Natural killer cell (primary cell): ENCODE results near the gene BIN1. TPM values are rescaled to one million over a fixed set of nuclear protein-coding genes. Genes with fewer than 3 reads are reported as not detected.

ENCODE experiments used
- ATAC-seq, 3 donors: fragments of 150-1000 bp in 2 of 3; fragments of 200-7000 bp in 1 of 3; cut with Tn5 transposase; 1 replicate in 1 of 3; 2 replicates in 2 of 3; pipeline ENCODE4 v1.10.0; 2021; ENCODE audit warnings: mild to moderate bottlenecking in 2 of 3, moderate library complexity in 2 of 3
- DNase-seq, 2 donors: peaks; one replicate each; pipeline versions ENCODE4 v3.0.0 to v3.0.0-alpha.2; 2013 to 2021; ENCODE audit warnings: mixed read lengths in 1 of 2
- H3K27ac ChIP-seq: one replicate; pipeline ENCODE4 v1.5.1; 2013; ENCODE audit warnings: mild to moderate bottlenecking, low read length
- H3K27me3 ChIP-seq: one replicate; pipeline ENCODE4 v1.6.1; 2013; ENCODE audit warnings: low read length; ENCODE audit not compliant: control insufficient read depth, insufficient read depth
- H3K36me3 ChIP-seq: one replicate; pipeline ENCODE4 v1.6.1; 2013; ENCODE audit warnings: low read length; ENCODE audit not compliant: control insufficient read depth, insufficient read depth
- H3K4me1 ChIP-seq: one replicate; pipeline ENCODE4 v1.6.1; 2013; ENCODE audit warnings: low read length; ENCODE audit not compliant: control insufficient read depth, insufficient read depth
- H3K4me3 ChIP-seq: one replicate; pipeline ENCODE4 v1.5.1; 2013; ENCODE audit warnings: low read length
- H3K9me3 ChIP-seq: one replicate; pipeline ENCODE4 v1.6.1; 2013; ENCODE audit warnings: low read length; ENCODE audit not compliant: control insufficient read depth, insufficient read depth
- H3K27ac Mint-ChIP-seq, 2 donors: one replicate each; pipeline ENCODE4 v1.8.0; 2022; ENCODE audit warnings: mild to moderate bottlenecking in 2 of 2, mixed read lengths in 2 of 2, moderate library complexity in 1 of 2
- H3K27me3 Mint-ChIP-seq, 2 donors: one replicate each; pipeline ENCODE4 v1.8.0; 2022; ENCODE audit warnings: low read depth in 2 of 2, mixed read lengths in 2 of 2
- H3K36me3 Mint-ChIP-seq: one replicate; pipeline ENCODE4 v1.8.0; 2022; ENCODE audit warnings: mixed read lengths
- H3K4me1 Mint-ChIP-seq, 2 donors: one replicate each; pipeline ENCODE4 v1.8.0; 2022; ENCODE audit warnings: mixed read lengths in 2 of 2
- H3K4me3 Mint-ChIP-seq: one replicate; pipeline ENCODE4 v1.8.0; 2022; ENCODE audit warnings: mild to moderate bottlenecking, moderate library complexity, mixed read lengths
- H3K9me3 Mint-ChIP-seq, 2 donors: one replicate each; pipeline ENCODE4 v1.8.0; 2022; ENCODE audit warnings: mixed read lengths in 2 of 2
- WGBS: methylation state at CpG from one replicate; pipeline ENCODE4 v1.1.7; 2013; ENCODE audit warnings: missing lambda C conversion rate; ENCODE audit not compliant: insufficient coverage; 5-methylcytosine and 5-hydroxymethylcytosine counted together
- intact Hi-C: fragments of 100-400 bp; cut with micrococcal nuclease; formaldehyde crosslinking; loops from one replicate; pipeline ENCODE4 v1.14.2; 2022
- total RNA-seq, 4 donors: library from RNA; stranded (reverse); fragments of 120-200 nt in 1 of 4; gene quantifications; one replicate each; pipeline versions ENCODE4 v1.2.3 to v1.2.4, GENCODE V29; 2013 to 2022
- TF ChIP-seq, protein P1 (sequence below): fragments of 200-600 bp; IDR thresholded peaks from one replicate; pipeline ENCODE4 v1.8.0; 2022; ENCODE audit warnings: antibody characterized with exemption

The BIN1 gene
- total RNA-seq, 3 donors from 2014 or later (not counting 1 experiment from before 2014, with no cell fraction given): 73.5 to 131 (median 107) TPM

DNA sequence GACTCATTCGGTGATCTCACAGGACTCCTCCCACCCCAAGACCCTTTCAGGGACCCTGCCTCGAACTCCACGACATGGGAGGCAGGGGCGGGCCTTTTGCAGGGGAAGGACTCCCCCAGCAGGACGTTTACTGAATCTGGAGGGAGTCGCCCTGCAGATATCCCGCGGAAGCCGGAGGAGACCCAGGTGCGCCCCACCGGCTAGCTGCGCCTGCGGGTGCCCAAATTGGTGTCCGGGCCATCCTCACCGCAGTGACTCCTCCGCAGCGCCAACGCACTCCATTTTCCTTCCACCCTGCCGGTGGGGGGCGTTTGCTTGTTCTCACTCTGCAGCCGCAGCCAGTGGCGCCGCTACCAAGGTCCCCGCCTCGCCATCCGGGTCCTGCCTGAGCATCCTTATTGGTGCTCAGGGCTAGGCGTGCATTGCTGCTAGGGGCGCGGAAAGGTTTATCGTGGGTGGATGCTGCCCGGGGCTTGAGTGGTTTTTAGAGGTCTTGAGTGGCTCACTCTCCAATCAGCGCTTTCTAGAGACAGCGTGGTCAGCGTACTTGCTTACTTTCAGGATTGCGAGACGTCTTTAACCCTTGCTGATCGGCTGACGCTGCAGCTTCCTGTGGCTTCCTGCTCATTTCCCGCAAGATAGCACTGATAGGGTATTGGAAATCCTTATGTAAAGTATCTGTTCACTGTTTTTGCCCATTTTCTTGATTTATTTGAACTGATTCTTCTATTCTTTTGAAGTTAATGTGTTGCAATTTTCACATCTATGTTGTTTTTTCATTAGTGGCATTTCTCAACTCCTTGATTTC, 81.4 kb downstream of the BIN1 start:
- peak overlapping the region in 1 of 2 donors; percentile 12 for H3K27ac Mint-ChIP-seq
- H3K4me1 ChIP-seq: peaks cover 11% of the 10 kb centered on the region
- DNase-seq: peak; percentile 49 to 82
- peak overlapping the region; percentile 33 for H3K4me3 ChIP-seq
- no peaks in the 10 kb centered on the region for H3K9me3 Mint-ChIP-seq
- peaks cover 12 to 22% of the 10 kb centered on the region in 2 donors for H3K27me3 Mint-ChIP-seq
- intact Hi-C loops: no loop called here
- no peaks in the 10 kb centered on the region for H3K36me3 ChIP-seq
- H3K9me3 ChIP-seq: no peaks in the 10 kb centered on the region
- no peak overlapping the region for H3K27ac ChIP-seq
- 1% methylated on average over 39 of the region's 39 CpGs for WGBS
- H3K36me3 Mint-ChIP-seq: no peaks in the 10 kb centered on the region
- TF ChIP-seq, protein P1, sequence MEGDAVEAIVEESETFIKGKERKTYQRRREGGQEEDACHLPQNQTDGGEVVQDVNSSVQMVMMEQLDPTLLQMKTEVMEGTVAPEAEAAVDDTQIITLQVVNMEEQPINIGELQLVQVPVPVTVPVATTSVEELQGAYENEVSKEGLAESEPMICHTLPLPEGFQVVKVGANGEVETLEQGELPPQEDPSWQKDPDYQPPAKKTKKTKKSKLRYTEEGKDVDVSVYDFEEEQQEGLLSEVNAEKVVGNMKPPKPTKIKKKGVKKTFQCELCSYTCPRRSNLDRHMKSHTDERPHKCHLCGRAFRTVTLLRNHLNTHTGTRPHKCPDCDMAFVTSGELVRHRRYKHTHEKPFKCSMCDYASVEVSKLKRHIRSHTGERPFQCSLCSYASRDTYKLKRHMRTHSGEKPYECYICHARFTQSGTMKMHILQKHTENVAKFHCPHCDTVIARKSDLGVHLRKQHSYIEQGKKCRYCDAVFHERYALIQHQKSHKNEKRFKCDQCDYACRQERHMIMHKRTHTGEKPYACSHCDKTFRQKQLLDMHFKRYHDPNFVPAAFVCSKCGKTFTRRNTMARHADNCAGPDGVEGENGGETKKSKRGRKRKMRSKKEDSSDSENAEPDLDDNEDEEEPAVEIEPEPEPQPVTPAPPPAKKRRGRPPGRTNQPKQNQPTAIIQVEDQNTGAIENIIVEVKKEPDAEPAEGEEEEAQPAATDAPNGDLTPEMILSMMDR: no peak
- peaks cover 13% of the 10 kb centered on the region for H3K27me3 ChIP-seq
- H3K4me1 Mint-ChIP-seq: peaks cover 13 to 15% of the 10 kb centered on the region in 2 donors
- ATAC-seq: peak; percentile 90 to 98 (median 98)
- H3K4me3 Mint-ChIP-seq: peak overlapping the region; percentile 64

GRCh38 chr2:127024769-127025358, 82.1 kb downstream of the BIN1 start:
- Histone ChIP-seq H3K27ac (no peak overlapping the region), H3K36me3 (no peaks in the 10 kb centered on the region), H3K4me3 (peak overlapping the region; percentile 33), H3K27me3 (peaks cover 13% of the 10 kb centered on the region), H3K9me3 (no peaks in the 10 kb centered on the region), H3K4me1 (peaks cover 11% of the 10 kb centered on the region)
- TF ChIP-seq, protein P1: no peak
- no peaks in the 10 kb centered on the region for H3K9me3 Mint-ChIP-seq
- WGBS: 49% methylated on average over 26 of the region's 29 CpGs
- peak overlapping the region; percentile 69 for H3K4me3 Mint-ChIP-seq
- peak overlapping the region in 1 of 2 donors; percentile 33 for H3K27ac Mint-ChIP-seq
- peaks cover 13 to 15% of the 10 kb centered on the region in 2 donors for H3K4me1 Mint-ChIP-seq
- intact Hi-C loops: no loop called here
- H3K27me3 Mint-ChIP-seq: peaks cover 12 to 19% of the 10 kb centered on the region in 2 donors
- H3K36me3 Mint-ChIP-seq: no peaks in the 10 kb centered on the region
- no peak for DNase-seq
- peak in 1 of 3 donors; percentile 4 for ATAC-seq

- H3K27ac ChIP-seq: no peak overlapping the region
- H3K4me3 ChIP-seq: no peak overlapping the region
- no peak for DNase-seq
- peak overlapping the region; percentile 8 for H3K4me3 Mint-ChIP-seq
- no peaks in the 10 kb centered on the region for H3K36me3 ChIP-seq
- peaks cover 10% of the 10 kb centered on the region for H3K27me3 ChIP-seq
- intact Hi-C loops: no loop called here
- no peak for ATAC-seq
- no peaks in the 10 kb centered on the region for H3K36me3 Mint-ChIP-seq
- H3K27ac Mint-ChIP-seq: no peak overlapping the region
- peaks cover 14 to 16% of the 10 kb centered on the region in 2 donors for H3K27me3 Mint-ChIP-seq
- H3K9me3 Mint-ChIP-seq: no peaks in the 10 kb centered on the region
- peaks cover 11% of the 10 kb centered on the region for H3K4me1 ChIP-seq
- no peaks in the 10 kb centered on the region for H3K9me3 ChIP-seq
- TF ChIP-seq, protein P1: no peak
- H3K4me1 Mint-ChIP-seq: peaks cover 13 to 15% of the 10 kb centered on the region in 2 donors
- WGBS: 100% methylated on average over 1 of the region's 1 CpG
Measured at GRCh38 chr2:127023504-127023903, 83.5 kb downstream of the BIN1 start.
